CD8-positive, alpha-beta memory T cell (primary cell): ENCODE results near the gene TMIE. TPM values are rescaled to one million over a fixed set of nuclear protein-coding genes. Genes with fewer than 3 reads are reported as not detected.

Experiments used
- CTCF ChIA-PET: fragments of 350-600 bp; sonication (Branson Sonifier 250); formaldehyde crosslinking; loops from one replicate; lab custom pipeline; 2021; ENCODE audit warnings: antibody characterized with exemption; lab: Charles Lee
- POLR2A ChIA-PET: fragments of 350-600 bp; sonication (Branson Sonifier 250); formaldehyde crosslinking; loops from one replicate; lab custom pipeline; 2021; ENCODE audit warnings: antibody characterized with exemption; lab: Charles Lee
- DNase-seq, 5 donors: peaks; one replicate each; pipeline versions ENCODE4 v3.0.0 to v3.0.0-alpha.2; 2020 to 2022; ENCODE audit warnings: mixed read lengths in 1 of 5
- H3K27ac ChIP-seq: one replicate; pipeline ENCODE4 v1.7.0; 2013; ENCODE audit warnings: low read depth, mild to moderate bottlenecking, low read length, moderate library complexity
- H3K27me3 ChIP-seq: 2 replicates; pipeline ENCODE4 v1.7.0; 2013; ENCODE audit warnings: low read length, mild to moderate bottlenecking; ENCODE audit not compliant: insufficient read depth, poor library complexity, severe bottlenecking
- H3K36me3 ChIP-seq: 2 replicates; pipeline ENCODE4 v1.7.0; 2013; ENCODE audit warnings: mild to moderate bottlenecking, low read length, moderate library complexity; ENCODE audit not compliant: insufficient read depth
- H3K4me1 ChIP-seq: 2 replicates; pipeline ENCODE4 v1.7.0; 2013; ENCODE audit warnings: mild to moderate bottlenecking, low read length, moderate library complexity; ENCODE audit not compliant: insufficient read depth
- H3K4me3 ChIP-seq: 2 replicates; pipeline ENCODE4 v1.7.0; 2013; ENCODE audit warnings: mild to moderate bottlenecking, low read length
- H3K9me3 ChIP-seq: 2 replicates; pipeline ENCODE4 v1.7.0; 2013; ENCODE audit warnings: mild to moderate bottlenecking, low read length
- H3K27ac Mint-ChIP-seq, 8 donors: one replicate each; pipeline ENCODE4 v1.8.0; 2020 to 2021; ENCODE audit warnings: mixed read lengths in 8 of 8, mild to moderate bottlenecking in 6 of 8, inconsistent platforms in 3 of 8, moderate library complexity in 3 of 8
- H3K27me3 Mint-ChIP-seq, 2 donors: one replicate each; pipeline ENCODE4 v1.8.0; 2020 to 2021; ENCODE audit warnings: mixed read lengths in 2 of 2, mild to moderate bottlenecking in 1 of 2, moderate library complexity in 1 of 2
- H3K36me3 Mint-ChIP-seq, 3 donors: one replicate each; pipeline ENCODE4 v1.8.0; 2020 to 2021; ENCODE audit warnings: mixed read lengths in 3 of 3, inconsistent platforms in 1 of 3, mild to moderate bottlenecking in 1 of 3
- H3K4me1 Mint-ChIP-seq, 3 donors: one replicate each; pipeline ENCODE4 v1.8.0; 2020 to 2021; ENCODE audit warnings: mixed read lengths in 3 of 3, inconsistent platforms in 1 of 3, mild to moderate bottlenecking in 1 of 3
- H3K4me3 Mint-ChIP-seq, 7 donors: one replicate each; pipeline ENCODE4 v1.8.0; 2020 to 2021; ENCODE audit warnings: mixed read lengths in 7 of 7, mild to moderate bottlenecking in 6 of 7, moderate library complexity in 4 of 7, inconsistent platforms in 2 of 7
- H3K9me3 Mint-ChIP-seq, 5 donors: one replicate each; pipeline ENCODE4 v1.8.0; 2020 to 2022; ENCODE audit warnings: mixed read lengths in 5 of 5, mild to moderate bottlenecking in 3 of 5, moderate library complexity in 2 of 5, inconsistent platforms in 1 of 5
- polyA plus RNA-seq: library from polyadenylated mRNA; unstranded; fragments of 300-500 nt; fragmentation: Illumina TruSeq; gene quantifications from one replicate; pipeline ENCODE4 v1.2.3, GENCODE V29; 2021
- total RNA-seq, 2 experiments: library from RNA; stranded (reverse); gene quantifications; one replicate each; pipeline ENCODE4 v1.2.3, GENCODE V29; 2021

TMIE gene
- total and polyA plus RNA-seq, 3 experiments from 2014 or later, result 0.16 to 0.67 TPM; not detected in 1

GRCh38 chr3:46709721-46710120 lies 8.5 kb downstream of the TMIE start:
- no peak overlapping the region for H3K4me3 Mint-ChIP-seq
- no peaks in the 10 kb centered on the region for H3K27me3 ChIP-seq
- peak in 1 of 5 donors; percentile 22 for DNase-seq
- H3K27ac ChIP-seq, result no peak overlapping the region
- H3K36me3 ChIP-seq, result no peaks in the 10 kb centered on the region
- ChIA-PET POLR2A (no interaction called here), CTCF (interaction anchor here (1.1 kb wide), 1 partner anchor 185 kb away, joined by 3 read pairs; no protein-coding TSS in a partner anchor)
- H3K27ac Mint-ChIP-seq, result no peak overlapping the region
- H3K4me1 ChIP-seq, result no peaks in the 10 kb centered on the region
- H3K4me3 ChIP-seq, result no peak overlapping the region
- H3K9me3 ChIP-seq, result no peaks in the 10 kb centered on the region
- no peaks in the 10 kb centered on the region for H3K4me1 Mint-ChIP-seq
- H3K36me3 Mint-ChIP-seq, result no peaks in the 10 kb centered on the region
- no peaks in the 10 kb centered on the region for H3K9me3 Mint-ChIP-seq
- H3K27me3 Mint-ChIP-seq, result peaks cover 0 to 2% of the 10 kb centered on the region in 2 donors

GRCh38 chr3:46710229-46710628 lies 9.0 kb downstream of the TMIE start:
- CTCF ChIA-PET, result interaction anchor here (1.1 kb wide), 1 partner anchor 185 kb away, joined by 3 read pairs; no protein-coding TSS in a partner anchor

GRCh38 chr3:46710671-46711295 lies 9.6 kb downstream of the TMIE start:
- H3K27me3 ChIP-seq, result no peaks in the 10 kb centered on the region
- no peaks in the 10 kb centered on the region for H3K36me3 Mint-ChIP-seq
- no peaks in the 10 kb centered on the region for H3K4me1 Mint-ChIP-seq
- no peak overlapping the region for H3K27ac ChIP-seq
- no peak overlapping the region for H3K4me3 Mint-ChIP-seq
- CTCF ChIA-PET, result interaction anchor here (1.1 kb wide), 1 partner anchor 184 kb away, joined by 3 read pairs; no protein-coding TSS in a partner anchor
- H3K27me3 Mint-ChIP-seq, result peaks cover 0 to 2% of the 10 kb centered on the region in 2 donors
- DNase-seq, result no peak
- no peaks in the 10 kb centered on the region for H3K9me3 Mint-ChIP-seq
- H3K27ac Mint-ChIP-seq, result peak overlapping the region in 1 of 8 donors; percentile 3
- POLR2A ChIA-PET, result no interaction called here
- H3K4me3 ChIP-seq, result no peak overlapping the region
- no peaks in the 10 kb centered on the region for H3K9me3 ChIP-seq
- H3K36me3 ChIP-seq, result no peaks in the 10 kb centered on the region
- H3K4me1 ChIP-seq, result no peaks in the 10 kb centered on the region

More at GRCh38 chr3:46710229-46710628, 9.0 kb downstream of the TMIE start:
- no peaks in the 10 kb centered on the region for H3K27me3 ChIP-seq
- Mint-ChIP-seq H3K27ac (no peak overlapping the region), H3K36me3 (no peaks in the 10 kb centered on the region), H3K9me3 (no peaks in the 10 kb centered on the region), H3K4me1 (no peaks in the 10 kb centered on the region), H3K27me3 (peaks cover 0 to 2% of the 10 kb centered on the region in 2 donors), H3K4me3 (no peak overlapping the region)
- H3K4me3 ChIP-seq, result no peak overlapping the region
- no peaks in the 10 kb centered on the region for H3K9me3 ChIP-seq
- no peak overlapping the region for H3K27ac ChIP-seq
- POLR2A ChIA-PET, result no interaction called here
- H3K4me1 ChIP-seq, result no peaks in the 10 kb centered on the region
- no peaks in the 10 kb centered on the region for H3K36me3 ChIP-seq
- DNase-seq, result peak in 1 of 5 donors; percentile 33

GRCh38 chr3:46711305-46711704 lies 10.1 kb downstream of the TMIE start:
- Histone ChIP-seq H3K27me3 (no peaks in the 10 kb centered on the region), H3K4me1 (no peaks in the 10 kb centered on the region), H3K9me3 (no peaks in the 10 kb centered on the region), H3K36me3 (no peaks in the 10 kb centered on the region), H3K27ac (no peak overlapping the region), H3K4me3 (no peak overlapping the region)
- H3K27ac Mint-ChIP-seq, result peak overlapping the region in 1 of 8 donors; percentile 3
- H3K9me3 Mint-ChIP-seq, result no peaks in the 10 kb centered on the region
- no peaks in the 10 kb centered on the region for H3K4me1 Mint-ChIP-seq
- H3K27me3 Mint-ChIP-seq, result peaks cover 0 to 1% of the 10 kb centered on the region in 2 donors
- H3K4me3 Mint-ChIP-seq, result no peak overlapping the region
- H3K36me3 Mint-ChIP-seq, result no peaks in the 10 kb centered on the region
- ChIA-PET POLR2A (no interaction called here), CTCF (no interaction called here)
- DNase-seq, result no peak

GRCh38 chr3:46711760-46712159 lies 10.6 kb downstream of the TMIE start:
- H3K36me3 Mint-ChIP-seq, result no peaks in the 10 kb centered on the region
- Histone ChIP-seq H3K27ac (no peak overlapping the region), H3K4me1 (no peaks in the 10 kb centered on the region), H3K9me3 (no peaks in the 10 kb centered on the region), H3K27me3 (no peaks in the 10 kb centered on the region), H3K36me3 (no peaks in the 10 kb centered on the region), H3K4me3 (no peak overlapping the region)
- ChIA-PET POLR2A (no interaction called here), CTCF (no interaction called here)
- H3K9me3 Mint-ChIP-seq, result no peaks in the 10 kb centered on the region
- peak overlapping the region in 2 of 8 donors; percentile 61 to 88 for H3K27ac Mint-ChIP-seq
- H3K4me1 Mint-ChIP-seq, result no peaks in the 10 kb centered on the region
- no peaks in the 10 kb centered on the region for H3K27me3 Mint-ChIP-seq
- no peak overlapping the region for H3K4me3 Mint-ChIP-seq
- no peak for DNase-seq

GRCh38 chr3:46712191-46713049 lies 11.2 kb downstream of the TMIE start:
- H3K4me1 ChIP-seq, result no peaks in the 10 kb centered on the region
- H3K4me1 Mint-ChIP-seq, result no peaks in the 10 kb centered on the region
- DNase-seq, result peak in 1 of 5 donors; percentile 24
- no peaks in the 10 kb centered on the region for H3K27me3 ChIP-seq
- H3K36me3 ChIP-seq, result no peaks in the 10 kb centered on the region
- no peaks in the 10 kb centered on the region for H3K27me3 Mint-ChIP-seq
- no peak overlapping the region for H3K4me3 Mint-ChIP-seq
- peaks cover 0 to 1% (median 0%) of the 10 kb centered on the region in 5 donors for H3K9me3 Mint-ChIP-seq
- H3K9me3 ChIP-seq, result no peaks in the 10 kb centered on the region
- ChIA-PET CTCF (no interaction called here), POLR2A (no interaction called here)
- H3K4me3 ChIP-seq, result no peak overlapping the region
- no peak overlapping the region for H3K27ac Mint-ChIP-seq
- H3K27ac ChIP-seq, result no peak overlapping the region
- H3K36me3 Mint-ChIP-seq, result no peaks in the 10 kb centered on the region

GRCh38 chr3:46713050-46713897 lies 12.1 kb downstream of the TMIE start:
- H3K9me3 Mint-ChIP-seq, result peaks cover 0 to 2% (median 0%) of the 10 kb centered on the region in 5 donors
- H3K36me3 Mint-ChIP-seq, result no peaks in the 10 kb centered on the region
- no peak for DNase-seq
- H3K27ac ChIP-seq, result no peak overlapping the region
- no peaks in the 10 kb centered on the region for H3K4me1 Mint-ChIP-seq
- no peak overlapping the region for H3K4me3 ChIP-seq
- no peaks in the 10 kb centered on the region for H3K27me3 ChIP-seq
- POLR2A ChIA-PET, result no interaction called here
- H3K36me3 ChIP-seq, result no peaks in the 10 kb centered on the region
- no peaks in the 10 kb centered on the region for H3K9me3 ChIP-seq
- peaks cover 4% of the 10 kb centered on the region in 2 donors for H3K27me3 Mint-ChIP-seq
- no peaks in the 10 kb centered on the region for H3K4me1 ChIP-seq
- CTCF ChIA-PET, result no interaction called here
- H3K27ac Mint-ChIP-seq, result peak overlapping the region in 1 of 8 donors; percentile 47
- no peak overlapping the region for H3K4me3 Mint-ChIP-seq
